Spleen (tissue), 7 donors: ENCODE results near the gene NEO1.

Source experiments
- CTCF ChIP-seq, 11 experiments: fragments of 200-600 bp in 7 of 11; fragments of 450-650 bp in 4 of 11; sonication (generic) in 4 of 11; IDR thresholded peaks in 8 of 11; conservative IDR thresholded peaks in 3 of 11; 1 replicate in 7 of 11; 2 replicates in 4 of 11; pipeline versions ENCODE4 v1.4.0 to v1.8.0; 2016 to 2021; ENCODE audit warnings: antibody characterized with exemption in 11 of 11, inconsistent platforms in 4 of 11, mild to moderate bottlenecking in 1 of 11
- POLR2AphosphoS5 ChIP-seq, 3 donors: sonication (generic); formaldehyde crosslinking; IDR thresholded peaks; one replicate each; pipeline ENCODE4 v1.5.1; 2017; ENCODE audit warnings: antibody characterized with exemption in 3 of 3
- donor health status: DM: no; HTN: no; CAD: no; lungs with moderate emphysema.
- donor health status: DM: no; HTN: no; CAD: no.
- donor health status: DM: no; HTN: no; CAD: no.

DNA sequence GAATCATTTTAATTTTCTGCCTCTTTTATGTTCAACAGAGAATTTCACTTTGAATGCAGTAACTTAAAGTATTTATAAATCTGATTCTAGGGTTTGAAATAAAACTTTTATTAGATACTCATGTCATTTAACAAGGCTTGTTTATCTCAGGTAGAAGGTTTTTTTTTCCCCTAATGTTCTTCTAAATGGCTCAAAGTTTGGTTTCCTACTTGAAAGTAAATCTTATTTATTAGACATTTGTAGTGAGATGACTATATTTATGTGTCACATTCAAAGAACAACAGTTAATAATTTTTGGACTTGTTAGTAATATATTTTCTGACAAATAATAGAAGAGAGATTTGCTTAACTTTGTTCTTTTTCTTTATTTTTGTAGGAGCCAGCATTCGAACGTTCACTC, 63.9 kb downstream of the NEO1 start:
- TF ChIP-seq CTCF (IDR thresholded peaks at IDR 0.05 in 8 of 11, conservative IDR thresholded peaks at IDR 0.05 in 3 of 11) = no peak
- no peak for TF ChIP-seq POLR2AphosphoS5 (IDR thresholded peaks at IDR 0.05)
